ENCODE measurements around the gene TWNK. TPM values are rescaled to one million over a fixed set of nuclear protein-coding genes. Genes with fewer than 3 reads are reported as not detected.
A peak's percentile ranks its signal among the peaks of the same experiment; 100 is the strongest.

The TWNK gene
- total and polyA plus RNA-seq, 2 of the 4 experiments (the other 2 are of a cell fraction), result 7.7 to 8.8 TPM

GRCh38 chr10:101042118-101042517, 54.8 kb downstream of the TWNK start:
- dilution Hi-C loops (cut with HindIII; ENCODE audit: low sequenced_read_pairs, unreplicated experiment) (no loop called here), in situ Hi-C loops (cut with MboI; ENCODE audit: low sequenced_read_pairs) (no loop called here)

More at GRCh38 chr10:101042118-101042517, 54.8 kb downstream of the TWNK start:
- Histone ChIP-seq H3K23ac (ENCODE audit: low read depth, low read length) (no peak overlapping the region), H2AK9ac (replicated peaks; ENCODE audit: low read depth, low read length, poor library complexity) (peak overlapping the region; percentile 84), H2BK5ac (ENCODE audit: low read depth, low read length, poor library complexity, severe bottlenecking) (peak overlapping the region; percentile 45), H3K4ac (ENCODE audit: low read depth, low read length) (peak overlapping the region; percentile 35), H3K4me2 (ENCODE audit: low read depth, low read length) (peak overlapping the region; percentile 56), H3K18ac (ENCODE audit: low read depth, low read length) (no peak overlapping the region), H4K5ac (ENCODE audit: low read depth, low read length) (peak overlapping the region; percentile 11; the same call in 1 of the 2 replicates), H3K9me3 (ENCODE audit: control insufficient read depth, insufficient read depth, low read length) (no peaks in the 10 kb centered on the region), H3K27me3 (ENCODE audit: control insufficient read depth, insufficient read depth, low read length) (no peaks in the 10 kb centered on the region; the same call in 1 of the 2 replicates), H3K9ac (ENCODE audit: low read depth, low read length) (peak overlapping the region; percentile 38), H3K56ac (ENCODE audit: extremely low read depth, insufficient read depth, low read length) (peak overlapping the region; percentile 21; the same call in 1 of the 2 replicates), H2AK5ac (ENCODE audit: low read depth, low read length) (peak overlapping the region; percentile 81), H3K27ac (ENCODE audit: insufficient read depth, low read length) (peak overlapping the region; percentile 48; the same call in 1 of the 2 replicates), H2BK120ac (ENCODE audit: low read depth, low read length) (no peak overlapping the region), H3K79me1 (ENCODE audit: low read depth in 1 of 2, low read length in 2 of 2) (peaks cover 5 to 13% of the 10 kb centered on the region in 2 experiments; a peak in 1 of 4 replicates), H4K20me1 (ENCODE audit: insufficient read depth, low read length) (peaks cover under 1% of the 10 kb centered on the region; the same call in 1 of the 2 replicates), H2BK20ac (ENCODE audit: low read depth, low read length) (no peak overlapping the region), H4K91ac (ENCODE audit: insufficient read depth, low read depth, low read length) (peak overlapping the region; percentile 72), H3K4me3 (ENCODE audit: insufficient read depth, low read depth, low read length) (peak overlapping the region; percentile 41), H3K14ac (replicated peaks; ENCODE audit: low read depth, low read length) (peak overlapping the region; percentile 18; the same call in 1 of the 2 replicates), H3K36me3 (ENCODE audit: control insufficient read depth, insufficient read depth, low read length) (peaks cover 24% of the 10 kb centered on the region), H3K9me1 (ENCODE audit: insufficient read depth, low read length) (peaks cover 8% of the 10 kb centered on the region; the same call in 1 of the 2 replicates), H4K8ac (ENCODE audit: low read depth in 2 of 2, low read length in 2 of 2) (peak overlapping the region; percentile 86 to 96; a peak in 3 of 4 replicates), H2BK15ac (ENCODE audit: low read depth, low read length) (peak overlapping the region; percentile 46; the same call in 1 of the 3 replicates), H2AFZ (replicated peaks; ENCODE audit: low read length, poor library complexity) (peak overlapping the region; percentile 94), H3K4me1 (ENCODE audit: control insufficient read depth, insufficient read depth, low read length) (peaks cover 10% of the 10 kb centered on the region)
- ATAC-seq (ENCODE audit: low read depth) (no peak), DNase-seq (no peak)
- no CpG with 5 or more reads among the region's 4 CpGs for WGBS, 2 experiments (ENCODE audit: extremely low coverage in 2 of 2, insufficient read length in 1 of 2)
- TF ChIP-seq, protein P1, sequence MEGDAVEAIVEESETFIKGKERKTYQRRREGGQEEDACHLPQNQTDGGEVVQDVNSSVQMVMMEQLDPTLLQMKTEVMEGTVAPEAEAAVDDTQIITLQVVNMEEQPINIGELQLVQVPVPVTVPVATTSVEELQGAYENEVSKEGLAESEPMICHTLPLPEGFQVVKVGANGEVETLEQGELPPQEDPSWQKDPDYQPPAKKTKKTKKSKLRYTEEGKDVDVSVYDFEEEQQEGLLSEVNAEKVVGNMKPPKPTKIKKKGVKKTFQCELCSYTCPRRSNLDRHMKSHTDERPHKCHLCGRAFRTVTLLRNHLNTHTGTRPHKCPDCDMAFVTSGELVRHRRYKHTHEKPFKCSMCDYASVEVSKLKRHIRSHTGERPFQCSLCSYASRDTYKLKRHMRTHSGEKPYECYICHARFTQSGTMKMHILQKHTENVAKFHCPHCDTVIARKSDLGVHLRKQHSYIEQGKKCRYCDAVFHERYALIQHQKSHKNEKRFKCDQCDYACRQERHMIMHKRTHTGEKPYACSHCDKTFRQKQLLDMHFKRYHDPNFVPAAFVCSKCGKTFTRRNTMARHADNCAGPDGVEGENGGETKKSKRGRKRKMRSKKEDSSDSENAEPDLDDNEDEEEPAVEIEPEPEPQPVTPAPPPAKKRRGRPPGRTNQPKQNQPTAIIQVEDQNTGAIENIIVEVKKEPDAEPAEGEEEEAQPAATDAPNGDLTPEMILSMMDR (conservative IDR thresholded peaks at IDR 0.05; ENCODE audit: low read depth, low read length), result no peak
- TF ChIP-seq CEBPB (IDR thresholded peaks at IDR 0.05; ENCODE audit: low read depth, low read length) (no peak), MAFK (IDR thresholded peaks at IDR 0.05; ENCODE audit: low read depth, low read length) (no peak), MXI1 (IDR thresholded peaks at IDR 0.05; ENCODE audit: borderline replicate concordance, low read depth, low read length) (no peak), NFE2L2 (IDR thresholded peaks at IDR 0.05; ENCODE audit: low read depth, low read length) (no peak), RCOR1 (IDR thresholded peaks at IDR 0.05; ENCODE audit: insufficient replicate concordance, low read length) (no peak), POLR2A (IDR thresholded peaks at IDR 0.05; ENCODE audit: low read depth, low read length) (no peak)
- TF ChIP-seq, protein P2, sequence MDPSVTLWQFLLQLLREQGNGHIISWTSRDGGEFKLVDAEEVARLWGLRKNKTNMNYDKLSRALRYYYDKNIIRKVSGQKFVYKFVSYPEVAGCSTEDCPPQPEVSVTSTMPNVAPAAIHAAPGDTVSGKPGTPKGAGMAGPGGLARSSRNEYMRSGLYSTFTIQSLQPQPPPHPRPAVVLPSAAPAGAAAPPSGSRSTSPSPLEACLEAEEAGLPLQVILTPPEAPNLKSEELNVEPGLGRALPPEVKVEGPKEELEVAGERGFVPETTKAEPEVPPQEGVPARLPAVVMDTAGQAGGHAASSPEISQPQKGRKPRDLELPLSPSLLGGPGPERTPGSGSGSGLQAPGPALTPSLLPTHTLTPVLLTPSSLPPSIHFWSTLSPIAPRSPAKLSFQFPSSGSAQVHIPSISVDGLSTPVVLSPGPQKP (IDR thresholded peaks at IDR 0.05; ENCODE audit: borderline replicate concordance, low read depth, low read length), result no peak
- TF ChIP-seq, protein P3, sequence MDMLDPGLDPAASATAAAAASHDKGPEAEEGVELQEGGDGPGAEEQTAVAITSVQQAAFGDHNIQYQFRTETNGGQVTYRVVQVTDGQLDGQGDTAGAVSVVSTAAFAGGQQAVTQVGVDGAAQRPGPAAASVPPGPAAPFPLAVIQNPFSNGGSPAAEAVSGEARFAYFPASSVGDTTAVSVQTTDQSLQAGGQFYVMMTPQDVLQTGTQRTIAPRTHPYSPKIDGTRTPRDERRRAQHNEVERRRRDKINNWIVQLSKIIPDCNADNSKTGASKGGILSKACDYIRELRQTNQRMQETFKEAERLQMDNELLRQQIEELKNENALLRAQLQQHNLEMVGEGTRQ (IDR thresholded peaks at IDR 0.05; ENCODE audit: low read depth, low read length), result no peak
- intact Hi-C loops (cut with micrococcal nuclease), result no loop called here
- no TSS peak for BruUV-seq (replicated peaks)
- ChIA-PET POLR2A (ENCODE audit: unreplicated experiment) (interaction anchor here (1.2 kb wide), 1 partner anchor 10 kb away, joined by 6 read pairs; no protein-coding TSS in a partner anchor), CTCF (interaction anchor here (0.7 to 2.1 kb wide), 10 partner anchors 8 to 100 kb away, joined by 3 to 7 read pairs (median 4); partner anchors contain the start of genes KAZALD1, PDZD7 and SFXN3)
